GM19023 (cell line): ENCODE measurements around the gene TNFAIP8L1.

Experiments
- ATAC-seq: cut with Tn5 transposase; IDR thresholded peaks from one replicate; pipeline ENCODE4 v1.9.1; 2021; ENCODE audit warnings: mild to moderate bottlenecking, moderate library complexity; ENCODE audit not compliant: unreplicated experiment

Gene TNFAIP8L1

GRCh38 chr19:4699826-4700692 lies 60.7 kb downstream of the TNFAIP8L1 start:
- ATAC-seq, result no peak

GRCh38 chr19:4700693-4700970 lies 61.3 kb downstream of the TNFAIP8L1 start:
- ATAC-seq, result no peak

GRCh38 chr19:4701557-4701956 lies 62.2 kb downstream of the TNFAIP8L1 start:
- no peak for ATAC-seq

GRCh38 chr19:4702764-4703163 lies 63.4 kb downstream of the TNFAIP8L1 start:
- no peak for ATAC-seq

GRCh38 chr19:4703671-4704316 lies 64.5 kb downstream of the TNFAIP8L1 start:
- no peak for ATAC-seq

GRCh38 chr19:4704317-4704673 lies 65.0 kb downstream of the TNFAIP8L1 start:
- ATAC-seq, result no peak
